Measurements from ENCODE around the gene STK24. TPM values are rescaled to one million over a fixed set of nuclear protein-coding genes. Genes with fewer than 3 reads are reported as not detected.
A peak's percentile ranks its signal among the peaks of the same experiment; 100 is the strongest.

Gene STK24
- total RNA-seq, 1 donor from 2014 or later, result 94.6 TPM

GRCh38 chr13:98511435-98511834, 65.5 kb downstream of the STK24 start:
- no peaks in the 10 kb centered on the region for H3K36me3 ChIP-seq
- TF ChIP-seq CTCF (IDR thresholded peaks at IDR 0.05), result no peak
- no peak for ATAC-seq
- H3K4me3 ChIP-seq, result no peak overlapping the region
- no peak overlapping the region for H3K27ac ChIP-seq
- H3K9me3 ChIP-seq, result no peaks in the 10 kb centered on the region
- intact Hi-C loops (cut with DNase I), result no loop called here
- H3K4me1 ChIP-seq, result peaks cover 42% of the 10 kb centered on the region
- DNase-seq, result no peak
- no peaks in the 10 kb centered on the region for H3K27me3 ChIP-seq

DNA sequence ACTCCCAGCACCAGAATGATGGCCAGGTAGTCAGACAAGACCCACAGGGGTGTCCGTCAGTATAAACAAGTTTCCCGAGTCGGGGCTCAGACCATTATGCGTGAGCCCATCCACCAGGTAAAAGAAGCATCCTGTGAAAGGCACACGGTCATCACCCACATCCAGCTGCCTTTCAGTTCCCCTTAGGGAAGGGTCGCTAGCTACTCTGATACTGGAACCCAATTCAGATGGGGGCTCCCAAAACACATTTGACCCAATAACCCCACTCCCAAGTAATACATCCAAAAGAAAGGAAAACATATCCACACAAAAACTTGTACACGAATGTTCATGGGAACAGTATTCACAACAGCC, 66.8 kb downstream of the STK24 start:
- Histone ChIP-seq H3K36me3 (no peaks in the 10 kb centered on the region), H3K4me3 (no peak overlapping the region), H3K27ac (peak overlapping the region; percentile 75), H3K27me3 (no peaks in the 10 kb centered on the region), H3K9me3 (no peaks in the 10 kb centered on the region), H3K4me1 (peaks cover 50% of the 10 kb centered on the region)
- DNase-seq (no peak), ATAC-seq (no peak)
- intact Hi-C loops (cut with DNase I), result no loop called here
- no peak for TF ChIP-seq CTCF (IDR thresholded peaks at IDR 0.05)

GRCh38 chr13:98509271-98510155, 67.4 kb downstream of the STK24 start:
- H3K27ac ChIP-seq, result peak overlapping the region; percentile 75
- no peaks in the 10 kb centered on the region for H3K36me3 ChIP-seq
- ATAC-seq (peak; percentile 87), DNase-seq (peak; percentile 64)
- TF ChIP-seq CTCF (IDR thresholded peaks at IDR 0.05), result no peak
- H3K4me3 ChIP-seq, result no peak overlapping the region
- intact Hi-C loops (cut with DNase I), result no loop called here
- peaks cover 56% of the 10 kb centered on the region for H3K4me1 ChIP-seq
- no peaks in the 10 kb centered on the region for H3K27me3 ChIP-seq
- H3K9me3 ChIP-seq, result no peaks in the 10 kb centered on the region

GRCh38 chr13:98508685-98509084, 68.2 kb downstream of the STK24 start:
- no peak for TF ChIP-seq CTCF (IDR thresholded peaks at IDR 0.05)

DNA sequence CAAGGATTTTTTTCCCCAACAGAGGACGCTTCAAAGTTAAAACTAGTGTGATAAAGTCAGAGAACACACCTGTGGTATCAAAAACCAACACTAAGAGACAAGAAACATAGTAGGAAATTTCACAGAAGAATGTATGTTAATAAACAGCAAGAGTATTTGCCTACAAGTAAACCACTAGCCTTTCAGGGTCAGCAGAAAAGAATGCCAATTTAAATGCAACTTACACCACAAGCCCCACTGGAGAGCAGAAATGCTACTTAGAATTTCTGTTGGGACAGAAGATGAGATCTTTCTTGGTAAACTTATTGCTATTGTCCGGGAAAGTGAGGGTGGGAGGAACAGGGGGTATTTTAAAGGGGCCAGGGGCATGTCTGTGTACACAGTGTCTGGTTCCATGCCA, 68.6 kb downstream of the STK24 start:
- ATAC-seq, result no peak
- Histone ChIP-seq H3K9me3 (no peaks in the 10 kb centered on the region), H3K4me3 (no peak overlapping the region), H3K27me3 (no peaks in the 10 kb centered on the region), H3K27ac (peak overlapping the region; percentile 75), H3K4me1 (peaks cover 69% of the 10 kb centered on the region), H3K36me3 (no peaks in the 10 kb centered on the region)
- TF ChIP-seq CTCF (IDR thresholded peaks at IDR 0.05), result no peak
- DNase-seq, result no peak
- intact Hi-C loops (cut with DNase I), result no loop called here

More at GRCh38 chr13:98508685-98509084, 68.2 kb downstream of the STK24 start:
- no peak for DNase-seq
- Histone ChIP-seq H3K4me1 (peaks cover 65% of the 10 kb centered on the region), H3K27ac (peak overlapping the region; percentile 75), H3K27me3 (no peaks in the 10 kb centered on the region), H3K9me3 (no peaks in the 10 kb centered on the region), H3K4me3 (no peak overlapping the region), H3K36me3 (no peaks in the 10 kb centered on the region)
- peak; percentile 13 for ATAC-seq
- intact Hi-C loops (cut with DNase I), result no loop called here

Data from upper lobe of right lung (tissue), 1 donor.